Stimulated activated CD4-positive, alpha-beta T cell treated with anti-CD3 and anti-CD28 coated beads, TNF-alpha, amount 100 ng/mL, for 1 hour (primary cell): Measurements from ENCODE around the gene JAKMIP1.

ENCODE experiments used
- DNase-seq, 3 donors: peaks; one replicate each; pipeline ENCODE4 v3.0.0-alpha.2; 2020; ENCODE audit warnings: low read depth in 3 of 3, low spot score in 1 of 3

The JAKMIP1 gene

GRCh38 chr4:6071191-6071958 lies 129.0 kb downstream of the JAKMIP1 start:
- no peak for DNase-seq

GRCh38 chr4:6069845-6070709 lies 130.3 kb downstream of the JAKMIP1 start:
- no peak for DNase-seq

GRCh38 chr4:6068986-6069385 lies 131.4 kb downstream of the JAKMIP1 start:
- DNase-seq, result no peak

GRCh38 chr4:6065934-6066590 lies 134.3 kb downstream of the JAKMIP1 start:
- no peak for DNase-seq

- DNase-seq, result no peak
These were observed 135.2 kb downstream of the JAKMIP1 start for GRCh38 chr4:6065166-6065565.

GRCh38 chr4:6064383-6064782 lies 136.0 kb downstream of the JAKMIP1 start:
- no peak for DNase-seq

GRCh38 chr4:6063684-6064083 lies 136.7 kb downstream of the JAKMIP1 start:
- DNase-seq, result no peak

GRCh38 chr4:6062133-6062532 lies 138.2 kb downstream of the JAKMIP1 start:
- no peak for DNase-seq

- DNase-seq, result no peak
These were observed 141.0 kb downstream of the JAKMIP1 start for GRCh38 chr4:6059375-6059805.

GRCh38 chr4:6058531-6059374 lies 141.6 kb downstream of the JAKMIP1 start:
- DNase-seq, result no peak

- DNase-seq, result no peak
These were observed 143.2 kb downstream of the JAKMIP1 start for GRCh38 chr4:6056976-6057766.

- no peak for DNase-seq
These were observed 144.9 kb downstream of the JAKMIP1 start for GRCh38 chr4:6055436-6055835.

GRCh38 chr4:6055030-6055429 lies 145.3 kb downstream of the JAKMIP1 start:
- DNase-seq, result no peak

GRCh38 chr4:6054162-6054922 lies 146.0 kb downstream of the JAKMIP1 start:
- DNase-seq, result no peak

- DNase-seq, result no peak
These were observed 147.7 kb downstream of the JAKMIP1 start for GRCh38 chr4:6052679-6053078.

GRCh38 chr4:6050551-6050950 lies 149.8 kb downstream of the JAKMIP1 start:
- no peak for DNase-seq

GRCh38 chr4:6049985-6050384 lies 150.4 kb downstream of the JAKMIP1 start:
- DNase-seq, result no peak

- DNase-seq, result no peak
These were observed 151.1 kb downstream of the JAKMIP1 start for GRCh38 chr4:6049278-6049677.

- DNase-seq, result no peak
These were observed 151.8 kb downstream of the JAKMIP1 start for GRCh38 chr4:6048537-6048936.
